Mucosa of stomach (tissue), 1 donor: ENCODE measurements around the gene GAS2L2.

ENCODE experiments used
- H3K27me3 ChIP-seq: one replicate; pipeline ENCODE4 v1.7.0; 2013; ENCODE audit warnings: mild to moderate bottlenecking, low read length; ENCODE audit not compliant: control insufficient read depth, insufficient read depth
- H3K36me3 ChIP-seq: one replicate; pipeline ENCODE4 v1.7.0; 2013; ENCODE audit warnings: low read length; ENCODE audit not compliant: control insufficient read depth, insufficient read depth
- H3K4me1 ChIP-seq: one replicate; pipeline ENCODE4 v1.7.0; 2013; ENCODE audit warnings: mild to moderate bottlenecking, low read length; ENCODE audit not compliant: control insufficient read depth, insufficient read depth
- H3K4me3 ChIP-seq: one replicate; pipeline ENCODE4 v1.7.0; 2013; ENCODE audit warnings: low read length
- H3K9ac ChIP-seq: one replicate; pipeline ENCODE4 v1.7.0; 2013; ENCODE audit warnings: mild to moderate bottlenecking, low read length, moderate library complexity
- H3K9me3 ChIP-seq: one replicate; pipeline ENCODE4 v1.7.0; 2013; ENCODE audit warnings: mild to moderate bottlenecking, low read length, moderate library complexity; ENCODE audit not compliant: control insufficient read depth
- donor health status: Pancreatic carcinoma.

GAS2L2 gene

GRCh38 chr17:35730400-35731005 lies 22.5 kb downstream of the GAS2L2 start:
- no peak overlapping the region for H3K9ac ChIP-seq
- no peak overlapping the region for H3K4me3 ChIP-seq
- H3K9me3 ChIP-seq = no peaks in the 10 kb centered on the region
- H3K4me1 ChIP-seq = peaks cover 7% of the 10 kb centered on the region
- H3K27me3 ChIP-seq = peaks cover 7% of the 10 kb centered on the region
- H3K36me3 ChIP-seq = peaks cover 4% of the 10 kb centered on the region

GRCh38 chr17:35729405-35729833 lies 23.6 kb downstream of the GAS2L2 start:
- H3K27me3 ChIP-seq = peaks cover 7% of the 10 kb centered on the region
- peaks cover 7% of the 10 kb centered on the region for H3K4me1 ChIP-seq
- H3K4me3 ChIP-seq = no peak overlapping the region
- no peak overlapping the region for H3K9ac ChIP-seq
- peaks cover 7% of the 10 kb centered on the region for H3K36me3 ChIP-seq
- no peaks in the 10 kb centered on the region for H3K9me3 ChIP-seq

GRCh38 chr17:35728551-35728950 lies 24.5 kb downstream of the GAS2L2 start:
- Histone ChIP-seq H3K36me3 (peaks cover 11% of the 10 kb centered on the region), H3K27me3 (peaks cover 7% of the 10 kb centered on the region), H3K9me3 (no peaks in the 10 kb centered on the region), H3K9ac (no peak overlapping the region), H3K4me1 (peaks cover 7% of the 10 kb centered on the region), H3K4me3 (no peak overlapping the region)

GRCh38 chr17:35727635-35728034 lies 25.4 kb downstream of the GAS2L2 start:
- no peak overlapping the region for H3K9ac ChIP-seq
- H3K27me3 ChIP-seq = peaks cover 5% of the 10 kb centered on the region
- peaks cover 14% of the 10 kb centered on the region for H3K36me3 ChIP-seq
- H3K4me1 ChIP-seq = peaks cover 7% of the 10 kb centered on the region
- no peaks in the 10 kb centered on the region for H3K9me3 ChIP-seq
- no peak overlapping the region for H3K4me3 ChIP-seq

GRCh38 chr17:35726953-35727460 lies 26.0 kb downstream of the GAS2L2 start:
- H3K9ac ChIP-seq = no peak overlapping the region
- H3K27me3 ChIP-seq = no peaks in the 10 kb centered on the region
- H3K4me3 ChIP-seq = no peak overlapping the region
- H3K4me1 ChIP-seq = peaks cover 7% of the 10 kb centered on the region
- H3K36me3 ChIP-seq = peaks cover 14% of the 10 kb centered on the region
- H3K9me3 ChIP-seq = no peaks in the 10 kb centered on the region

GRCh38 chr17:35726127-35726952 lies 26.7 kb downstream of the GAS2L2 start:
- no peak overlapping the region for H3K9ac ChIP-seq
- H3K36me3 ChIP-seq = peaks cover 14% of the 10 kb centered on the region
- peaks cover 6% of the 10 kb centered on the region for H3K4me1 ChIP-seq
- no peak overlapping the region for H3K4me3 ChIP-seq
- no peaks in the 10 kb centered on the region for H3K27me3 ChIP-seq
- H3K9me3 ChIP-seq = no peaks in the 10 kb centered on the region

GRCh38 chr17:35725802-35726126 lies 27.3 kb downstream of the GAS2L2 start:
- Histone ChIP-seq H3K4me3 (no peak overlapping the region), H3K4me1 (no peaks in the 10 kb centered on the region), H3K27me3 (no peaks in the 10 kb centered on the region), H3K9ac (no peak overlapping the region), H3K9me3 (no peaks in the 10 kb centered on the region), H3K36me3 (peaks cover 14% of the 10 kb centered on the region)

- Histone ChIP-seq H3K4me3 (no peak overlapping the region), H3K27me3 (no peaks in the 10 kb centered on the region), H3K9me3 (no peaks in the 10 kb centered on the region), H3K9ac (no peak overlapping the region), H3K4me1 (no peaks in the 10 kb centered on the region), H3K36me3 (peaks cover 14% of the 10 kb centered on the region)
These were observed 28.0 kb downstream of the GAS2L2 start for GRCh38 chr17:35725058-35725457.

GRCh38 chr17:35723735-35724134 lies 29.3 kb downstream of the GAS2L2 start:
- no peak overlapping the region for H3K9ac ChIP-seq
- H3K9me3 ChIP-seq = no peaks in the 10 kb centered on the region
- peaks cover 14% of the 10 kb centered on the region for H3K36me3 ChIP-seq
- no peaks in the 10 kb centered on the region for H3K27me3 ChIP-seq
- H3K4me3 ChIP-seq = no peak overlapping the region
- H3K4me1 ChIP-seq = no peaks in the 10 kb centered on the region

- H3K4me1 ChIP-seq = no peaks in the 10 kb centered on the region
- no peaks in the 10 kb centered on the region for H3K9me3 ChIP-seq
- no peaks in the 10 kb centered on the region for H3K27me3 ChIP-seq
- H3K9ac ChIP-seq = no peak overlapping the region
- no peak overlapping the region for H3K4me3 ChIP-seq
- peaks cover 4% of the 10 kb centered on the region for H3K36me3 ChIP-seq
These were observed 35.6 kb downstream of the GAS2L2 start for GRCh38 chr17:35717475-35717874.

GRCh38 chr17:35716897-35717465 lies 36.1 kb downstream of the GAS2L2 start:
- no peak overlapping the region for H3K4me3 ChIP-seq
- H3K9me3 ChIP-seq = no peaks in the 10 kb centered on the region
- H3K4me1 ChIP-seq = no peaks in the 10 kb centered on the region
- peaks cover 4% of the 10 kb centered on the region for H3K36me3 ChIP-seq
- no peaks in the 10 kb centered on the region for H3K27me3 ChIP-seq
- H3K9ac ChIP-seq = no peak overlapping the region

GRCh38 chr17:35716173-35716572 lies 36.9 kb downstream of the GAS2L2 start:
- H3K4me3 ChIP-seq = no peak overlapping the region
- H3K9ac ChIP-seq = no peak overlapping the region
- H3K36me3 ChIP-seq = peaks cover 4% of the 10 kb centered on the region
- H3K9me3 ChIP-seq = no peaks in the 10 kb centered on the region
- no peaks in the 10 kb centered on the region for H3K27me3 ChIP-seq
- H3K4me1 ChIP-seq = no peaks in the 10 kb centered on the region
